ENCODE data around the gene CDK19. TPM values are rescaled to one million over a fixed set of nuclear protein-coding genes. Genes with fewer than 3 reads are reported as not detected.

The CDK19 gene
- total and polyA plus RNA-seq, 7 experiments from 2014 or later: 1.3 to 24.4 (median 20.4) TPM

DNA sequence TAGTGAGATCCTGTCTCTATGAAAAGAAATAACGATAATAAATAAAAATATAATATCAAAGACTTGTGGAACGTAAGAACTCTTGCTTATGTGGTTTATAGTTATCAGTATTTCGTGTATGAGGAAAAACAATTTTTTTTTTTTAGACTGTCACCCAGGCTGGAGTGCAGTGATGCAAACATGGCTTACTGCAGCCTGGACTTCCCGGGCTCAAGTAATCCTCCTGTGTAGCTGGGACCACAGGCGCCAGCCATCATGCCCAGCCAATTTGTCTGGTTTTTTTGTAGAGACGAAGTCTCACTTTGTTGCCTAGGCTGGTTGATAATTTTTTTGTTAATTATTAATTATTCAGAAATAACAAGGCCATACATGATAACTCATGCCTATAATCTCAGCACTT lies 18.6 kb upstream of the CDK19 start:
- Mint-ChIP-seq H3K27me3 (no peaks in the 10 kb centered on the region), H3K4me3 (no peak overlapping the region), H3K36me3 (no peaks in the 10 kb centered on the region), H3K4me1 (peaks cover 0 to 2% (median 0%) of the 10 kb centered on the region in 7 donors), H3K27ac (no peak overlapping the region), H3K9me3 (no peaks in the 10 kb centered on the region)
- intact Hi-C loops (cut with micrococcal nuclease): no loop called here
- ATAC-seq: no peak
- DNase-seq: no peak
- H3K36me3 ChIP-seq (ENCODE audit: control insufficient read depth in 2 of 3, insufficient read depth in 3 of 3, low read length in 3 of 3): no peaks in the 10 kb centered on the region
- no peaks in the 10 kb centered on the region for H3K9me3 ChIP-seq (ENCODE audit: control insufficient read depth in 2 of 3, low read length in 3 of 3)
- H3K27me3 ChIP-seq (ENCODE audit: control insufficient read depth in 2 of 2, insufficient read depth in 2 of 2, low read length in 2 of 2): no peaks in the 10 kb centered on the region
- no peak overlapping the region for H3K27ac ChIP-seq (ENCODE audit: low read depth, low read length)
- H3K4me1 ChIP-seq (ENCODE audit: control insufficient read depth in 2 of 2, insufficient read depth in 2 of 2, low read length in 2 of 2): no peaks in the 10 kb centered on the region
- ChIA-PET CTCF (no interaction called here), POLR2A (interaction anchor here (0.6 kb wide), 1 partner anchor 18 kb away, joined by 3 read pairs; the partner anchor contains the start of gene CDK19)
- H3K4me3 ChIP-seq (ENCODE audit: low read length): no peak overlapping the region

DNA sequence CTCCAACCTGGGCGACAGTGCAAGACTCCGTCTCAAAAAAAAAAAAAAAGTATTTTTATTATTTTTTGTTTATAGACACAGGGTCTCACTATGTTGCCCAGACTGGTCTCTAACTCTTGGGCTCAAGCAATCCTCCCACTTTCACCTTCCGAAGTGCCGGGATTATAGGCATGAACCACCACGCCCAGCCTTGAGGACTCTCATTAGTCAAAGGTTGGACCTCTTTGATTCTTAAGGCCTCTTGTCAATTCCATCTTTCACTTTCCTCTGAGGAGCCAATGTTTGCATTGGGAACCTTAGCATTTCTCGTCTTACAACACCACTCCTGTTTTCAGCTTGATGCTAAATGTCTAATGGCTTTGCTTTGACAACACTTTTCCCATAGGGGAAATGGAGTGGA lies 16.1 kb upstream of the CDK19 start:
- H3K9me3 Mint-ChIP-seq: no peaks in the 10 kb centered on the region
- no peak overlapping the region for H3K4me3 Mint-ChIP-seq
- Histone ChIP-seq H3K27ac (ENCODE audit: low read depth, low read length) (no peak overlapping the region), H3K36me3 (ENCODE audit: control insufficient read depth in 2 of 3, insufficient read depth in 3 of 3, low read length in 3 of 3) (no peaks in the 10 kb centered on the region), H3K4me3 (ENCODE audit: low read length) (no peak overlapping the region), H3K27me3 (ENCODE audit: control insufficient read depth in 2 of 2, insufficient read depth in 2 of 2, low read length in 2 of 2) (no peaks in the 10 kb centered on the region), H3K9me3 (ENCODE audit: control insufficient read depth in 2 of 3, low read length in 3 of 3) (no peaks in the 10 kb centered on the region), H3K4me1 (ENCODE audit: control insufficient read depth in 2 of 2, insufficient read depth in 2 of 2, low read length in 2 of 2) (no peaks in the 10 kb centered on the region)
- peaks cover 0 to 2% (median 0%) of the 10 kb centered on the region in 7 donors for H3K4me1 Mint-ChIP-seq
- intact Hi-C loops (cut with micrococcal nuclease): no loop called here
- ATAC-seq: no peak
- DNase-seq: no peak
- no peaks in the 10 kb centered on the region for H3K36me3 Mint-ChIP-seq
- no peaks in the 10 kb centered on the region for H3K27me3 Mint-ChIP-seq
- no peak overlapping the region for H3K27ac Mint-ChIP-seq
- ChIA-PET CTCF (interaction anchor here (0.6 kb wide), 1 partner anchor 134 kb away, joined by 3 read pairs; no protein-coding TSS in a partner anchor), POLR2A (no interaction called here)

GRCh38 chr6:110828396-110828795 lies 13.1 kb upstream of the CDK19 start:
- POLR2A ChIA-PET: interaction anchor here (1.1 to 1.6 kb wide), 2 partner anchors 10 to 46 kb away, joined by 3 to 6 read pairs; partner anchors contain the start of gene AMD1
- CTCF ChIA-PET: interaction anchor here (0.9 kb wide), 1 partner anchor 146 kb away, joined by 3 read pairs; no protein-coding TSS in a partner anchor
- intact Hi-C loops (cut with micrococcal nuclease): no loop called here
- Histone ChIP-seq H3K9me3 (ENCODE audit: control insufficient read depth in 2 of 3, low read length in 3 of 3) (no peaks in the 10 kb centered on the region), H3K27ac (ENCODE audit: low read depth, low read length) (no peak overlapping the region), H3K4me3 (ENCODE audit: low read length) (no peak overlapping the region), H3K36me3 (ENCODE audit: control insufficient read depth in 2 of 3, insufficient read depth in 3 of 3, low read length in 3 of 3) (no peaks in the 10 kb centered on the region), H3K27me3 (ENCODE audit: control insufficient read depth in 2 of 2, insufficient read depth in 2 of 2, low read length in 2 of 2) (no peaks in the 10 kb centered on the region), H3K4me1 (ENCODE audit: control insufficient read depth in 2 of 2, insufficient read depth in 2 of 2, low read length in 2 of 2) (no peaks in the 10 kb centered on the region)
- Mint-ChIP-seq H3K4me3 (no peak overlapping the region), H3K4me1 (peaks cover 0 to 2% (median 0%) of the 10 kb centered on the region in 7 donors), H3K9me3 (no peaks in the 10 kb centered on the region), H3K27ac (no peak overlapping the region), H3K36me3 (no peaks in the 10 kb centered on the region), H3K27me3 (peaks cover 0 to 3% (median 0%) of the 10 kb centered on the region in 5 donors)
- DNase-seq (no peak), ATAC-seq (peak; percentile 54)

DNA sequence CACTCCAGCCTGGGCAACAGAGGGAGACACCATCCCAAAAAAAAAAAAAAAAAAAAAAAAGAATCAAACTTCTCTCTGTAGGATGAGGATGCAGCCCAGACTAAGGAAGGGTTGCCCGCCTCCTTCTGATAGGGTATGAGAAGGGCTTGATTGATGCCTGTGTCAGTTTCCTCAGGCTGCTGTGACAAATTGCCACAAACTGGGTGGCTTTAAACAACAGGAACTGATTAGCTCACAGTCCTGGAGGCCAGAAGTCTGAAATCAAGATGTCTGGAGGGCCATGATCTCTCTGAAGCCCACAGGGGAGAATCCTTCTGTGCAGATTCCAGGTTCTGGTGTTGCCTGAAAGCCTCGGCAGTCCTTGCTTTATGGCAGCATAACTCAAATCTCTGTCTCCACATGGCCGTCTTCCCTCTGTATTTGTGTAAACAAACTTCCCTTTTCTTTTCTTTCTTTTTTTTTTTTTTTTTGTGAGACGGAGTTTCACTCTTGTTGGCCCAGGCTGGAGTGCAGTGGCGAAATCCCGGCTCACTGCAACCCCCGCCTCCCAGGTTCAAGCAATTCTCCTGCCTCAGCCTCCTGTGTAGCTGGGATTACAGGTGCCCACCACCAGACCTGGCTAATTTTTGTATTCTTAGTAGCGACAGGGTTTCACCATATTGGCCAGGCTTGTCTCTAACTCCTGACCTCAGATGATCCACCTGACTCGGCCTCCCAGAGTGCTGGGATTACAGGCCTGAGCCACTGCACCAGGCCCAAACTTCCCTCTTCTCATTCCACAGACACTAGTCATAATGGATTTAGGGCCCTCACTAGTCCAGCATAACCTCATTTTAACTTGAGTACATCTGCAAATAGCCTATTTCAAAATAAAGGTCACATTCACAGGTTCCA lies 11.2 kb upstream of the CDK19 start:
- peaks cover 0 to 7% (median 0%) of the 10 kb centered on the region in 7 donors for H3K4me1 Mint-ChIP-seq
- H3K36me3 ChIP-seq (ENCODE audit: control insufficient read depth in 2 of 3, insufficient read depth in 3 of 3, low read length in 3 of 3): no peaks in the 10 kb centered on the region
- ChIA-PET POLR2A (interaction anchor here (0.6 to 1.7 kb wide), 3 partner anchors 11 to 181 kb away, joined by 4 to 6 read pairs (median 5); partner anchors contain the start of gene CDK19), CTCF (interaction anchor here (0.5 kb wide), 1 partner anchor 24 kb away, joined by 4 read pairs; no protein-coding TSS in a partner anchor)
- H3K4me1 ChIP-seq (ENCODE audit: control insufficient read depth in 2 of 2, insufficient read depth in 2 of 2, low read length in 2 of 2): no peaks in the 10 kb centered on the region
- peaks cover 0 to 2% (median 0%) of the 10 kb centered on the region in 5 donors for H3K36me3 Mint-ChIP-seq
- H3K27me3 ChIP-seq (ENCODE audit: control insufficient read depth in 2 of 2, insufficient read depth in 2 of 2, low read length in 2 of 2): no peaks in the 10 kb centered on the region
- DNase-seq (no peak), ATAC-seq (peak; percentile 78)
- no peak overlapping the region for H3K4me3 ChIP-seq (ENCODE audit: low read length)
- intact Hi-C loops (cut with micrococcal nuclease): no loop called here
- no peak overlapping the region for H3K27ac ChIP-seq (ENCODE audit: low read depth, low read length)
- H3K27ac Mint-ChIP-seq: no peak overlapping the region
- H3K9me3 Mint-ChIP-seq: no peaks in the 10 kb centered on the region
- peaks cover 0 to 12% (median 0%) of the 10 kb centered on the region in 5 donors for H3K27me3 Mint-ChIP-seq
- H3K9me3 ChIP-seq (ENCODE audit: control insufficient read depth in 2 of 3, low read length in 3 of 3): no peaks in the 10 kb centered on the region
- H3K4me3 Mint-ChIP-seq: no peak overlapping the region

DNA sequence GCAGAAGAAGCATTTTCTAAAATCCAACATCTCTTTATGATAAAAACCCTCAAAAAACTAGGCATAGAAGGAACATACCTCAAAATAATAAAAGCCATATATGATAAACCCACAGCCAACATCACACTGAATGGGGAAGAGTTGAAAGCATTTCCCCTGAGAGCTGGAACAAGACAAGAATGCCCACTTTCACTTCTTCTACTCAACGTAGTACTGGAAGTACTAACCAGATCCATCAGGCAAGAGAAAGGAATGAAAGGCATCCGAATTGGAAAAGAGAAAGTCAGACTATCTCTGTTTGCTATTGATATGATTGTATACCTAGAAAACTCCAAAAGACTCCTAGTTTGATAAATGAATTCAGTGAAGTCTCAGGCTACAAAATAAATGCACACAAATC lies 7.9 kb upstream of the CDK19 start:
- Mint-ChIP-seq H3K9me3 (no peaks in the 10 kb centered on the region), H3K4me1 (peaks cover 0 to 27% (median 0%) of the 10 kb centered on the region in 7 donors), H3K27ac (no peak overlapping the region), H3K36me3 (peaks cover 0 to 2% (median 0%) of the 10 kb centered on the region in 5 donors), H3K4me3 (no peak overlapping the region), H3K27me3 (peaks cover 0 to 12% (median 0%) of the 10 kb centered on the region in 5 donors)
- H3K27me3 ChIP-seq (ENCODE audit: control insufficient read depth in 2 of 2, insufficient read depth in 2 of 2, low read length in 2 of 2): no peaks in the 10 kb centered on the region
- H3K9me3 ChIP-seq (ENCODE audit: control insufficient read depth in 2 of 3, low read length in 3 of 3): no peaks in the 10 kb centered on the region
- DNase-seq (no peak), ATAC-seq (no peak)
- H3K36me3 ChIP-seq (ENCODE audit: control insufficient read depth in 2 of 3, insufficient read depth in 3 of 3, low read length in 3 of 3): no peaks in the 10 kb centered on the region
- H3K4me1 ChIP-seq (ENCODE audit: control insufficient read depth in 2 of 2, insufficient read depth in 2 of 2, low read length in 2 of 2): no peaks in the 10 kb centered on the region
- intact Hi-C loops (cut with micrococcal nuclease): no loop called here
- H3K4me3 ChIP-seq (ENCODE audit: low read length): no peak overlapping the region
- ChIA-PET CTCF (no interaction called here), POLR2A (no interaction called here)
- no peak overlapping the region for H3K27ac ChIP-seq (ENCODE audit: low read depth, low read length)

DNA sequence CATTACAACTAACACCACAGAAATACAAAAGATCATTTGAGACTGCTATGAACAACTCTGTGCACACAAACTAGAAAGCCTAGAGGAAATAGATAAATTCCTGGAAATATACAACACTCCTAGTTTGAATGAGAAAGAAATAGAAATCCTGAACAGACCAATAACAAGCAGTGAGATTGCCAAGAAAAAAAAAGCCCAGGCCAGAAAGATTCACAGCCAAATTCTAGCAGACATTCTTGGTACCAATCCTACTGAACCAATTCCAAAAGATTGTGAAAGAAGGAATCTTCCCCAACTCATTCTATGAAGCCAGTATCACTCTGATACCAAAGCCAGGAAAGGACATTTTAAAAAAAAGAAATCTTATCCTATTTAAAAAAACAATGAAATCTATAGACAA lies 7.0 kb upstream of the CDK19 start:
- CTCF ChIA-PET: no interaction called here
- POLR2A ChIA-PET: interaction anchor here (0.6 kb wide), 4 partner anchors 52 to 136 kb away, joined by 3 to 4 read pairs (median 4); partner anchors contain the start of genes AMD1 and GTF3C6
- DNase-seq: no peak
- intact Hi-C loops (cut with micrococcal nuclease): loop anchor here in 1 of 2 donors (1.0 kb wide), 1 partner anchor 14 kb away; no protein-coding TSS in a partner anchor
- H3K9me3 Mint-ChIP-seq: no peaks in the 10 kb centered on the region
- Histone ChIP-seq H3K27me3 (ENCODE audit: control insufficient read depth in 2 of 2, insufficient read depth in 2 of 2, low read length in 2 of 2) (no peaks in the 10 kb centered on the region), H3K27ac (ENCODE audit: low read depth, low read length) (no peak overlapping the region), H3K4me3 (ENCODE audit: low read length) (no peak overlapping the region), H3K4me1 (ENCODE audit: control insufficient read depth in 2 of 2, insufficient read depth in 2 of 2, low read length in 2 of 2) (no peaks in the 10 kb centered on the region), H3K9me3 (ENCODE audit: control insufficient read depth in 2 of 3, low read length in 3 of 3) (no peaks in the 10 kb centered on the region), H3K36me3 (ENCODE audit: control insufficient read depth in 2 of 3, insufficient read depth in 3 of 3, low read length in 3 of 3) (no peaks in the 10 kb centered on the region)
- H3K36me3 Mint-ChIP-seq: peaks cover 0 to 2% (median 0%) of the 10 kb centered on the region in 5 donors
- H3K27ac Mint-ChIP-seq: no peak overlapping the region
- peaks cover 0 to 32% (median 0%) of the 10 kb centered on the region in 7 donors for H3K4me1 Mint-ChIP-seq
- no peak overlapping the region for H3K4me3 Mint-ChIP-seq
- no peak for ATAC-seq
- H3K27me3 Mint-ChIP-seq: peaks cover 0 to 12% (median 0%) of the 10 kb centered on the region in 5 donors
